Subcutaneous adipose tissue (tissue), 4 donors: ENCODE data around the gene EFTUD2. TPM values are rescaled to one million over a fixed set of nuclear protein-coding genes. Genes with fewer than 3 reads are reported as not detected.

Experiments
- total RNA-seq, 4 donors: library from RNA; depleted of rRNA; stranded (reverse); fragments of >200 nt; gene quantifications; one replicate each; pipeline ENCODE4 v1.1.0, GENCODE V29; 2016
- TF ChIP-seq, protein P1 (sequence below): fragments of 450-650 bp; IDR thresholded peaks from one replicate; pipeline ENCODE4 v1.5.1; 2016; ENCODE audit warnings: low read depth, mild to moderate bottlenecking, control low read depth, antibody characterized with exemption, moderate library complexity

Gene EFTUD2
- total RNA-seq, 4 donors from 2014 or later = 52.0 to 74.0 (median 66.8) TPM

DNA sequence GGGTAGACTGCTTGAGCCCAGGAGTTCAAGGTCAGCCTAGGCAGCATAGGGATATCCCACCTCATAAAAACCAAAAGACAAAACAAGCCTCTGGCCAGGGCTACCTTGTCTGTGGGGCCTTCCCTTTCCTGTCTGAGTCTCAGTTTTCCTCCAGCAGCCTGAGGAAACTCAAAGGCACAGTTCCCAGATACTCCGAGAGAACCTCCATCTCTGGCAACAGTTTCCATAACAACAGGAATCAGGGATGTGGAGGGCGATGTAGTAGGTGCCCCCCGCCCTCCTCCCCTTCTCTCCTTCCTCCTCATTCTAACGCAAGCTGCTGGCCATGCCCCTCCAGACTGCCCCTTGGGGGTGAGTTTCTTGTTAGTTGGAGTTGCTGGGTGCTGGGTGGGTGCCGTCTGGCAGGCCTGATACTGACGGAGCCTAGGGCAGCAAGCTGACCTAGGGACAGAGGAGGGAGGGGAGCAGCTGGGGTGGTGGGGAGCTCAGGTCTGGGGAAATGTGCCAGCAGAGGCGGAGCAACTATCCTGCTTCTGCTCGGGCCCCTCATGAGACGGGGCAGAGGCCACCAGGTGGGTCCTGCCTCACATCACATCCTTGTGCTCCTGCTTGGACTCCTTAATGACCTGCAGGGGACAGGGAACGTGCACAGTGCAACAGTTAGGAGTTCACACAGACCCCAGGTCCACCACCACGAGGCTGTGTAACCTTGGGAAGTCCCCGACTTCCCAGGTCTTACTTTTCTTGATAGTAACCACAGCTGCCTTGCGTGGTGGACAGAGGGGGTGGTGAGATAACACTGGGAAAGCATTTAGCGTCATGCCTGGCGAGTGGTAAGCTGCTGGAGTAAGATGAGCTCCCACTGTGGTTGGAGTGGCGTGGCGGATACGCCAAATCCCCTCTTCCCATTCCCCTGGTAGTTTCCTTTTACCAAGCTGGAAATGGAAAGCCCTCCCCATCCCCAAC, 7.8 kb upstream of the EFTUD2 start:
- TF ChIP-seq, protein P1, sequence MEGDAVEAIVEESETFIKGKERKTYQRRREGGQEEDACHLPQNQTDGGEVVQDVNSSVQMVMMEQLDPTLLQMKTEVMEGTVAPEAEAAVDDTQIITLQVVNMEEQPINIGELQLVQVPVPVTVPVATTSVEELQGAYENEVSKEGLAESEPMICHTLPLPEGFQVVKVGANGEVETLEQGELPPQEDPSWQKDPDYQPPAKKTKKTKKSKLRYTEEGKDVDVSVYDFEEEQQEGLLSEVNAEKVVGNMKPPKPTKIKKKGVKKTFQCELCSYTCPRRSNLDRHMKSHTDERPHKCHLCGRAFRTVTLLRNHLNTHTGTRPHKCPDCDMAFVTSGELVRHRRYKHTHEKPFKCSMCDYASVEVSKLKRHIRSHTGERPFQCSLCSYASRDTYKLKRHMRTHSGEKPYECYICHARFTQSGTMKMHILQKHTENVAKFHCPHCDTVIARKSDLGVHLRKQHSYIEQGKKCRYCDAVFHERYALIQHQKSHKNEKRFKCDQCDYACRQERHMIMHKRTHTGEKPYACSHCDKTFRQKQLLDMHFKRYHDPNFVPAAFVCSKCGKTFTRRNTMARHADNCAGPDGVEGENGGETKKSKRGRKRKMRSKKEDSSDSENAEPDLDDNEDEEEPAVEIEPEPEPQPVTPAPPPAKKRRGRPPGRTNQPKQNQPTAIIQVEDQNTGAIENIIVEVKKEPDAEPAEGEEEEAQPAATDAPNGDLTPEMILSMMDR = no peak

DNA sequence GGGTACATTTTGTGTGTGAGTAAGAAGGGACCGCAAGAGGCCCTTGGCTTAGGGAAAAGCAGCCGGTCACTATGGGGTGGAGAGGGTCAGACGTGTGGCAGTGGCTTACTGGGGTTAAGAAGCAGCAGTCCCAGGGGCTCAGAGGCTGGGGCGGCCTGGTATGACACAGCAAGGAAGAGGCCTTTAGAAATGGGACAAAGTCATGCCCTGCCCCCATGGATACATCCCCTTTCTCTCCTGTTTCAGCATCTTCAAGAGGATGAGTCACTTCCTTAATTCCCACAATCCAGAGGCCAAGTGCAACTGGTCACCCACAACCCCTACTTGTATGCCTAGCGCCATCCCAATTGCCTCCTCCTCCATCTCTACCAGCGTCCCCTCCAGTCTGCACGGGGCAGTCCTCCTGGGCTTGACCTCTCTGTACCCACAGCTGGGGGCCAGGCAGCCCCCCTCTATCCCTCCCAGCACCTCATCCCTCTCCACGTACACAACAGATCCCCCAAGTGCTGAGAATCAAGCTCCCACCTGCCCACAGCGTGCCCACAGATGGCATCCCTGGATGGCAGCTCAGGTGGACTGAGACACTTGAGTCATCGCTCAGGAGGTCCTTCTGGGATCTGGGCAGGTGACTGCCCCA, 6.9 kb upstream of the EFTUD2 start:
- TF ChIP-seq, protein P1 = no peak

DNA sequence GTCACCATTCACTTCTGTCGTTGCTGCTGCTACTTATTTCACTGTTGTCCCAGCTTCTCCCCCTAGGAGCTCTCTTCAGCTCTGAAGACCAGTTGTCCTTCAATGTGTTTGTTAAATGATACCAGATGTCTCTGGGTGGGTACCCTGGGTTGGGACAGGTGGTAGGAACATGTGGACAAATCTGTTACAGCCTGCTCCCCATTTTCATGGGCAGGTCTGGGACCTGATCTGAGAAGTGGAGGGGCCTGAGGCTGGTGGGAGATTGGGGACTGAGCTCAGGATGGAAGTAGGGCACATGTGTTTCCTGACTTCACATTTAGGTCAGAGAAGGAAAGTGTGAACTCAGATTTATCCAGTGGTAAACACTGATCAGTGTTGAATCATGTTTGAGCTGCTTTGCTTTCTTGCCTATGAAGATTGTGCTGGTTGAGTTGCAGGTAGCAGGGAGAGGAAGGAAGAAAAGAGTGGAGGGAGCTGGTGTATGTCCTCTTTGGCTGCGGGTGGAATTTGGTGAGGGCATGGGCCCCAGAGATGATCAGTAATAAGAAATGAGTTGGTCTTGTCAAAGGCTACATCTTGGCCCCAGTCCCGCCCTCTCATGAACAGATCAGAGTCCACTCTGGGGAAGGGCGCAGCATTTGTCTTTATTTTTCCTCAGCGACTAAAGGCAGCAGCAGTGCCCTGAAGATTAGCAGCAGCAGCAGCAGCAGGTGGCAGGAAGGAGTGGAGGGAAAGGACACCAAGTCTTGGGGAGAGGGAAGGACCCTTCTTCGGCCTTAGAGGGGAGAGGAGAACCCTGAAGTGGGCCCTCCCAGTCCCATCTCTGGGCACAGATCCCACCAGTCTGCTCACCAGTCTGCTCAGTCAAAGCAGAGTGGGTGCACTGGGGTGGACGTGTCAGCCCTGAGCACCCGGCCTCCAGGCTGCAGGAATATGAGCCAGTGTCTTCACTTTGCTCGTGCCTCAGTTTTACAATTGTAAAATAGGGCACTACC, 6.1 kb upstream of the EFTUD2 start:
- TF ChIP-seq, protein P1 = no peak

DNA sequence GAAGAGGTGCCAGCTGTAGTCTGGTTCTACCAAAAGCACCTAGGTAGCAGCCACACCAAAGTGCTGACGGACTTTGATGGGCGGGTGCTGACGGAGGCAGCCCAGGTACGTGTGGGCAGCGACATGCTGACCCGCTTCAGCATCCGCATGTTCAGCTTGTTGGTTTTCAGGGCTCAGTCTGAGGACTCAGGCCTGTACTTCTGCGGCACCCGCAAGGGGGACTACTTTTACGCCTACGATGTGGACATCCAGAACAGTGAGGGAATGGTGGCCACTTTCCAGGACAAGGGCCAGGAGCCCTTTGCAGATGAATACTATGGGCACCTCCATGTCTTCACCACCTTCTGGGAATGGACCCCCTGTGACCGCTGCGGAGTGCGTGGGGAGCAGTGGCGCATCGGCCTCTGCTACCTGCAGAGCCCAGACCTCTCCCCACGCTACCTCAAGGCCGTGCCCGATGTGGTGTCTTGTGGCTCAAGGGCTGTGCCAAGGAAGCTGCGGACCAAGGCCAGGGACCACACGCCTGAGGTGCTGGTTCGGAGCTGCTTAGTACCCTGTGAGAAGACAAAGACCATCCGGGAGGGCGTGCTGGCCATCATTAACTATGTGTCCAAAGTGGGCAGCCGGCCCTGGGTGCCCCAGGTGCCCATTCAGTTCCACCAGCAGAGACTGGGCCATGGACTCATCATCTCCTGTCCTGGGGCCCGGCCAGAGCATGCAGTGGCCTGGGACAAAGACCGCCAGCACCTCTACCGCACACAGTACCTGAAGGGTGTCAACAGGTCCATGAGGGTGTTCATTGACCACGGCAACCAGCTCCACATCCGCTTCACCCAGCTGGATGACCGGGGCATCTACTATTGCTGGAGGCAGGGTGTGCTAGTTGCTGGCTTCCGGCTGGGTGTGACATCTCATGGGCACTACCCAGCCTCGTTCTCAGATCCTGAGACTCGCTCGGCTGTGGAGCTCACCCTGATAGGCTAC, 5.0 kb upstream of the EFTUD2 start:
- TF ChIP-seq, protein P1 = no peak

DNA sequence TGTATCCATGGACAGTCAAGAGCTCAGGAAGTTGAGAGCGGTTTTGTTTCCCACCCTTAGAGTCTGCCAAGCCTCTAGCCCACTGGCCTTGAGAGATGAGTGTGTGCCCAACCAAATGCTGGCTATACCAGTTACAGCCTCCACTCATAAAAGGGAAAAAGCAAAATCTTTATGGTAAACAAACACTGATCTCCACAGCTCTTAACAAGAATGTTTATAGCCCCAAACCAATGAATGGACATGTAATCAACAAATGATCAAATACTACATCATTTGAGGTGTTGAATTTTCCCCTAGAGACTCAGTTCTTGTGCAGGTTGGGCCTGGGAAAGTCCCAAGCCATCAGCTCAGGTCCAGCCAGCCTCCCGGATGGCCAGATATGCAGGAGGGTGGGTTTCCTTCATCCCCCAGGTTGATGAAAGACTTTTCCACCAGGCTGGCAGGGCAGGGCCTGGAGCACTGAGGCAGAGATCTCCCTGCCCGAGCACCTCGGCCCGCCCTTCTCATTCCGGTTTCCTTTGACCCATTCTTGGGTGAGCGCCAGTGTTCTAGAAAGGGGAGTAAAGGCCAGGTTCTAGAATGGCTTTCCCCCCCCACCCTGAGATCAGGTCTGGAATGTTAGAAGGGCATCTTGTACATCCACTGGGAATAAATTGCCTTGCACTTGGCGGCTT, 3.9 kb upstream of the EFTUD2 start:
- TF ChIP-seq, protein P1 = no peak
